ENCODE data around the gene PTGER4. TPM values are rescaled to one million over a fixed set of nuclear protein-coding genes. Genes with fewer than 3 reads are reported as not detected.

The PTGER4 gene
- total RNA-seq, 4 donors from 2014 or later: 18.7 to 44.7 (median 28.8) TPM

DNA sequence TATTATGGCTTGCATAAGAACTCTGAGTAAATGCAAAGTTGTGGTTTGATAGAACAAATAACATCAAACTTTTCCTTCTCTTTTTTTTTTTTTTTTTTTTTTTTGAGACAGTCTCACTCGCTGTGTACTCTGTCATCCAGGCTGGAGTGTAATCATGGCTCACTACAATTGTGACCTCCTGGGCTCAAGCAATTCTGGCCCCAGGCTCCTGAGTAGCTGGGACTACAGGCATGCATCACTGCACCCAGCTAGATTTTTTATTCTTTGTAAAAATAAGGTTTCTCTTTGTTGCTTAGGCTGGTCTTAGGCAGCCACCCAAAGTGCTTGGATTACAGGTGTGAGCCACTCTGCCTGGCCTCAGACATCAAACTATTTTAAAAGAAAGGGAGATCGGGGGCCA lies 19.0 kb upstream of the PTGER4 start:
- no peaks in the 10 kb centered on the region for H3K9me3 ChIP-seq
- WGBS: 88% methylated on average over 2 of the region's 2 CpGs
- H3K4me3 ChIP-seq: no peak overlapping the region
- H3K27me3 ChIP-seq: no peaks in the 10 kb centered on the region
- TF ChIP-seq POLR2AphosphoS5 (IDR thresholded peaks at IDR 0.05) (no peak), POLR2A (IDR thresholded peaks at IDR 0.05) (no peak), EP300 (IDR thresholded peaks at IDR 0.05) (no peak)
- TF ChIP-seq, protein P1, sequence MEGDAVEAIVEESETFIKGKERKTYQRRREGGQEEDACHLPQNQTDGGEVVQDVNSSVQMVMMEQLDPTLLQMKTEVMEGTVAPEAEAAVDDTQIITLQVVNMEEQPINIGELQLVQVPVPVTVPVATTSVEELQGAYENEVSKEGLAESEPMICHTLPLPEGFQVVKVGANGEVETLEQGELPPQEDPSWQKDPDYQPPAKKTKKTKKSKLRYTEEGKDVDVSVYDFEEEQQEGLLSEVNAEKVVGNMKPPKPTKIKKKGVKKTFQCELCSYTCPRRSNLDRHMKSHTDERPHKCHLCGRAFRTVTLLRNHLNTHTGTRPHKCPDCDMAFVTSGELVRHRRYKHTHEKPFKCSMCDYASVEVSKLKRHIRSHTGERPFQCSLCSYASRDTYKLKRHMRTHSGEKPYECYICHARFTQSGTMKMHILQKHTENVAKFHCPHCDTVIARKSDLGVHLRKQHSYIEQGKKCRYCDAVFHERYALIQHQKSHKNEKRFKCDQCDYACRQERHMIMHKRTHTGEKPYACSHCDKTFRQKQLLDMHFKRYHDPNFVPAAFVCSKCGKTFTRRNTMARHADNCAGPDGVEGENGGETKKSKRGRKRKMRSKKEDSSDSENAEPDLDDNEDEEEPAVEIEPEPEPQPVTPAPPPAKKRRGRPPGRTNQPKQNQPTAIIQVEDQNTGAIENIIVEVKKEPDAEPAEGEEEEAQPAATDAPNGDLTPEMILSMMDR (IDR thresholded peaks at IDR 0.05): no peak
- no peaks in the 10 kb centered on the region for H3K4me1 ChIP-seq
- H3K27ac ChIP-seq: no peak overlapping the region
- DNase-seq (ENCODE audit: low spot score in 2 of 2): no peak
- H3K36me3 ChIP-seq: no peaks in the 10 kb centered on the region

DNA sequence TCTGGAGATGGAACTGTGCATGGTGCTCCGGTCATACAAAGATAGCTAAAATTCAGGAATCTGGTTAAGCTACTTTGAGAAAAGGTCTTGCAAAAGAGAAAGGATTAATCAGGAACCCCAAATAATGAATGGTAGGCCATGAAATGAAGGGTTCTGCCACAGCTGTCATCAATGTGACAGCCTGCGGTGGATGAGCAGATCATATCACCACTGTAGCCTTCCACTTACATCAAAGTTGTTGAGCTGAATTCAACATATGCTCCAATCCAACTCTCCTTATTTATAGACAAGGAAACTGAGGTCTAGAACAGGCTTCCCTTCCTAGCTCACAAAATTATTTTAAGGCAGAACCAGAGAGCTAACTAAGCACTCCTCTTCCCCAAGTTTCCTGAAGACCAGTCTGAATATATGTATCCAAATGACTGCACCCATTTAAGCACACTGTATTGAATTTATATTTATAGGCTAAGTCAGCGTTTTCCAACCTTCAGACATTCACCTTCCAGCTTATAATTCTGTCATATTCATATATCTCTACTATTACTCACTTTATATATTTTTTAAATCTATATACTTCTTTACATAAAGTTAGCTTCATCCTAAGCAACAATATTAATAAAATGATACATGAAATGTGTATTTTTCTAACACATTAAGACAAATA lies 13.9 kb upstream of the PTGER4 start:
- TF ChIP-seq POLR2AphosphoS5 (IDR thresholded peaks at IDR 0.05): no peak
- no peak for TF ChIP-seq POLR2A (IDR thresholded peaks at IDR 0.05)
- TF ChIP-seq, protein P1 (IDR thresholded peaks at IDR 0.05): no peak
- no peak for TF ChIP-seq EP300 (IDR thresholded peaks at IDR 0.05)
- no peak for DNase-seq (ENCODE audit: low spot score in 2 of 2)
- no peaks in the 10 kb centered on the region for H3K4me1 ChIP-seq

DNA sequence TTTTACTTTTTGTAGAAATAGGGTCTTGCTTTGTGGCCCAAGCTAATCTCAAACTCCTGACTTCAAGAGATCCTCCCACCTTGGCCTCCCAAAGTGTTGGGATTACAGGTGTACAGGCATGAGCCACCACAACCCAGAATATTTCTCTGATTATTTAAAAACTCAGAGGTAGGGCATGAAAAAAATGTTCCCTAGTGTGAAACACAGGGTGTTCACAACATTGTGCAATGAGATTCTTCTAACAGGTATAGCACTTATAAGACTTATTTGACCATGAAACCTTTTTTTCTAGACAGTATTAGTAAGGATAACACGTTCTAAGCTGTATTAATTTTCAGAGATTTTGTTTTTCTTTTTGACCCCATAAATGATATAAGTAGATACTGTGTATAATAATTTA lies 13.1 kb upstream of the PTGER4 start:
- WGBS: 84% methylated on average over 1 of the region's 1 CpG
- no peak overlapping the region for H3K4me3 ChIP-seq
- no peak for DNase-seq (ENCODE audit: low spot score in 2 of 2)

More for the DNA sequence above, 13.9 kb upstream of the PTGER4 start:
- Histone ChIP-seq H3K27me3 (no peaks in the 10 kb centered on the region), H3K4me3 (no peak overlapping the region), H3K36me3 (no peaks in the 10 kb centered on the region), H3K27ac (no peak overlapping the region), H3K9me3 (no peaks in the 10 kb centered on the region)
- 79% methylated on average over 3 of the region's 3 CpGs for WGBS

DNA sequence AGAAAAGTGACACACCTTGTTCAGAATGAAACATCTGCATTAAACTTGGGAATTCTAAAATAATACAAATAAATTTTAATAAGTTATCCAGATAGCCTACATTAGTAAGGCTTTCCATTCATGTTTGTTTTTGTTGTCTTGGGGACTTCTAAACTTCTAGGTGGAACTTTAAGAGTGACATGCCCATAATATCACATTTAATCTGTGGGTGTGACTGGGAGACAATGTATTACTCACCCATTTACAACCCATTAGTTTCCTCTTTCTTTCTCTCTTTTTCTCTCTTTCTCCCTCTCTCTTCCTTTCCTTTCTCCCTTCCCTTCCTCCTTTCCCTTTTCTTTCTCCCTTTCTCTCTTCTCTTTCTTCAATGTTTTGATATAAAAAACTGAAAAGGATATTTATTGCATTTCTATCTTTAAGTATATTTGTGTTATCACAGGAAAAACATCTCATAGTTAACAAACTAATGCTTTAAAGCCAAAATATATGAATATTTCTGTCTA lies 12.5 kb upstream of the PTGER4 start:
- H3K4me1 ChIP-seq: no peaks in the 10 kb centered on the region
- TF ChIP-seq POLR2AphosphoS5 (IDR thresholded peaks at IDR 0.05) (no peak), EP300 (IDR thresholded peaks at IDR 0.05) (no peak), POLR2A (IDR thresholded peaks at IDR 0.05) (no peak)
- TF ChIP-seq, protein P1 (IDR thresholded peaks at IDR 0.05): no peak
- no peaks in the 10 kb centered on the region for H3K9me3 ChIP-seq
- no peaks in the 10 kb centered on the region for H3K36me3 ChIP-seq
- no peak overlapping the region for H3K4me3 ChIP-seq
- H3K27me3 ChIP-seq: no peaks in the 10 kb centered on the region
- no peak for DNase-seq (ENCODE audit: low spot score in 2 of 2)
- no peak overlapping the region for H3K27ac ChIP-seq

More for the DNA sequence above, 13.1 kb upstream of the PTGER4 start:
- Histone ChIP-seq H3K27me3 (no peaks in the 10 kb centered on the region), H3K9me3 (no peaks in the 10 kb centered on the region), H3K36me3 (no peaks in the 10 kb centered on the region), H3K4me1 (no peaks in the 10 kb centered on the region), H3K27ac (no peak overlapping the region)
- TF ChIP-seq EP300 (IDR thresholded peaks at IDR 0.05) (no peak), POLR2AphosphoS5 (IDR thresholded peaks at IDR 0.05) (no peak), POLR2A (IDR thresholded peaks at IDR 0.05) (no peak)
- TF ChIP-seq, protein P1 (IDR thresholded peaks at IDR 0.05): no peak

DNA sequence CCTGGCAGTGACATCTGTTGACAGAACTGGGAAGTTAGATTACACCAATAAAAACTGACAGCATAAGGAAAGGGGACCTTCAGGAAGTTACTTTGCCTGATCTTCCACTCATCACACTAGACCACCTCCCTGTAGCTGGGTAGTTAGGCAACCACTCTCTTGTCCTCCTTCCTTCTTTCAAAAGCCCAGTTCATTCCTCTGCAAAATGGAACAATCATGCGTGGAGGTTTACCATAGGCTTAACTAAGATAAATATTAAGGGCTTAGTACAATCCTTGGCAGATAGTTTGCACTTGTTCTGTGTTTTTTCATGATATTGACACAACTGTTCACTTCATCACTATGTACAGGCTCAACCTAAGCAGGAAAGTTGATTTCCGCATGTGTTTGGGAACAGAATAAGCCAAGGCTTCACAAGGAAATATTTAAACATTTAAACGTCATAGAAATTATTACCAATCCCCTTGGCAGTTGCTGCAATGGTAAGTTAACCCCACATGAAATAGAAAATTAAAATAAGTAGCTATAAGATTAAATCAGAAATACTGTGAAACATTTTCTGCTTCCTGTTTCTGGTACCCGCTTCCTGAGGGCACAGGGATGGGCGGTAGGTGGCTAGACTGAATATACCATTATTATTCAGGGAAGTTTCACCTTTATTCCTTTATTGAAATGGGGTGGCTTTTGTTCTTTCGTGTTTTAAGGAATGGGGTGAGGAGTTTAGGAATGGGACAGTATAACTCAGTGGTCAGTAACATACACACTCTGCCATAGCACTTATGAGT lies 9.9 kb upstream of the PTGER4 start:
- Histone ChIP-seq H3K27me3 (no peaks in the 10 kb centered on the region), H3K4me3 (no peak overlapping the region), H3K9me3 (no peaks in the 10 kb centered on the region), H3K4me1 (peaks cover 2% of the 10 kb centered on the region), H3K36me3 (no peaks in the 10 kb centered on the region), H3K27ac (no peak overlapping the region)
- WGBS: 76% methylated on average over 6 of the region's 6 CpGs
- no peak for TF ChIP-seq POLR2AphosphoS5 (IDR thresholded peaks at IDR 0.05)
- no peak for TF ChIP-seq EP300 (IDR thresholded peaks at IDR 0.05)
- TF ChIP-seq, protein P1 (IDR thresholded peaks at IDR 0.05): no peak
- no peak for TF ChIP-seq POLR2A (IDR thresholded peaks at IDR 0.05)
- DNase-seq (ENCODE audit: low spot score in 2 of 2): no peak
